GM20431 (cell line): Measurements from ENCODE around the gene OR13C4.
"Not testable (repeated sequence)": the region's sequence is repeated elsewhere in the genome, so short reads cannot be mapped to it uniquely, and the experiment has no call there.

ENCODE experiments used
- in situ Hi-C: fragments of 300-500 bp; cut with MseI, MboI; formaldehyde crosslinking; loops from one replicate; pipeline ENCODE4 v1.15.0; 2020; ENCODE audit warnings: low sequenced_read_pairs; ENCODE audit not compliant: unreplicated experiment

Gene OR13C4

DNA sequence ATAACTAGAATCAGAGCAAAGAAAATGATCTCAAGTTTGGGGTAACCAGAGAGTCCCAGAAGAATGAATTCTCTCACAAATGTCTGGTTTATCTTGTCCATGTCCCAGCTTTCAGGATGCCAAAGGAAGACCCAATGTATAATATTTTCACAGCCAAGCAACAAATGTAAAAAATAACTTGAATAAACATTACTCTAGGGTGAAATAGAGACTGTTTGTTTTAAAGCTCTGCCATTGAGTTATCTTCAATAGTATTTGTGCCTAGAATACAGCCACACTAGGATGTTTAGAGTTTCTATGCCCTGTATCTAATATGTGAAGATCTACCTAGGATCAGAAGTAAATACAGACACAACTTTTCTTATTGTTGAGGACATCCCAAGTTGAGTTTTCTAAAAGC is at the start of gene OR13C4:
OR13C4 (minus strand) TSS at position 101 of the 400 bp plus-strand sequence; CDS start at position 101, 0 bp downstream.
- in situ Hi-C loops, result no loop called here

DNA sequence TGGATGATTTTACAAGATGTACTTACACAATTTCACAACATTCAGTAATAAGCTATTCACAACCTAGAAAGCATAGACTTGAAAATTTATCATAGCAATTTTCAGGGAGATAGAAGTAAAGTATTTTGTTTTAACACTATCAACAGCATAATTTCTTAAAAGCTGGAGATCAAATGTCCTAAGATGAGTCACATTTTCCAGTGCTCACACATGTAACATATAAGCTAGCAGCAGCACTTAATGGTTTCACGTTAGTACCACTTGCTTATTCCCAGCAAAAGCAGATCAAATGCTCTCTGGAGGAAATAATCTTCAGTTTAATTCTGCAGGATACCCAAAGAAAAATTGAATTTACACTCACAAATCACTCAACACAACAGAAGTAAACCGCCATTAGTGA is 48.4 kb upstream of the OR13C4 start:
- in situ Hi-C loops, result no loop called here

DNA sequence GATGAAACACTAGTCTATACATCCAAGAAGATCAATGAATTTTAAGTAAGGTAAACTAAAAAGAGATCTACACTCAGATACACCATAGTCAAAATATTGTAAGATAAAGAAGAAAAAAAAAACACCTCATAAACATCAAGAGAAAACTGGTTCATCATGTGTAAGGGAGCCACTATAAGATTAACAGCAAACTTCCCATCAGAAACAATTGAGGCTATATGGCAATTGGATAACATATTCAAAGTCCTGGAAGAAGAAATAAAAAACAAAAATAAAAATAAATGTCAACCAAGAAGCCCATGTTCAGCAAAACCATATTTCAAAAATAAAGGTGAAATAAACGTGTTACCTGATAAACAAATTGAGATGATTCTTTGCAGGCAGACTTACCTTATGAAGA is 45.6 kb upstream of the OR13C4 start:
- in situ Hi-C loops, result no loop called here

DNA sequence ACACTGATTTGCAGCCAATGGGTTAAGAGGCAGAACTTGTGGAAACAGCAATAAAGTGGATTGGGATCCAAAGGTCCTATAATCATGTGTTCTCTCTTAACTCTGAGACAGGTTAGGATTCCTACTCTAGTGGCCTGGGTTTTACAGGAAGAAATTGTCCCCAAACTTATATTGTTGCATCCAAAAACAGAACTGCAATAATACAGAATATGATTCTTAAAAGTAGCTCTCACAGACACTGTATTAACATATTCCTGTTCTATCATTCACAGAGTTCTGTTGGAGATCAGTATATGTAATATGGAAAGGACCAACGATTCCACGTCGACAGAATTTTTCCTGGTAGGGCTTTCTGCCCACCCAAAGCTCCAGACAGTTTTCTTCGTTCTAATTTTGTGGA is 41.9 kb upstream of the OR13C4 start, which contains the start of gene OR13C8:
OR13C8 (plus strand) TSS at position 301 of the 400 bp plus-strand sequence; CDS start at position 301, 0 bp downstream.
- in situ Hi-C loops, result no loop called here

DNA sequence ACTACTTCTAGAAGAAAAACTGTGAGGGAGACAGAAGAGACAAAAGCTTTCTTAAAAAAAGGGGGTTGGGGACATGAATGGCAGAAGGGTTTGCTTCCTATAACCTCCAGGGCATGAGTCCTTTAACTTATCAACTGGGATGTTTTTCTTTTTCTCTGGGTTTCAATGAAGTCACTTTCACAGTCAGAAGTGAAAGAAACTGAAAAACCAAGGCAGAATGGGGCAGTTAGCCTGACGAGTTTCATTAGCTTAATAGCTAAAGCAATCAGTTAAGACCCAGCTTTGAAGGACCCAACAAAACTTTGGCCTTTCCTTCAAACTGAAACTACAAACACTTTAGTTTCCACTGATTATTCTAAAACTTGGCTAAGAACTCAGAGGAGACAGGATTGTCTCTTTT is 37.3 kb upstream of the OR13C4 start:
- in situ Hi-C loops, result no loop called here

DNA sequence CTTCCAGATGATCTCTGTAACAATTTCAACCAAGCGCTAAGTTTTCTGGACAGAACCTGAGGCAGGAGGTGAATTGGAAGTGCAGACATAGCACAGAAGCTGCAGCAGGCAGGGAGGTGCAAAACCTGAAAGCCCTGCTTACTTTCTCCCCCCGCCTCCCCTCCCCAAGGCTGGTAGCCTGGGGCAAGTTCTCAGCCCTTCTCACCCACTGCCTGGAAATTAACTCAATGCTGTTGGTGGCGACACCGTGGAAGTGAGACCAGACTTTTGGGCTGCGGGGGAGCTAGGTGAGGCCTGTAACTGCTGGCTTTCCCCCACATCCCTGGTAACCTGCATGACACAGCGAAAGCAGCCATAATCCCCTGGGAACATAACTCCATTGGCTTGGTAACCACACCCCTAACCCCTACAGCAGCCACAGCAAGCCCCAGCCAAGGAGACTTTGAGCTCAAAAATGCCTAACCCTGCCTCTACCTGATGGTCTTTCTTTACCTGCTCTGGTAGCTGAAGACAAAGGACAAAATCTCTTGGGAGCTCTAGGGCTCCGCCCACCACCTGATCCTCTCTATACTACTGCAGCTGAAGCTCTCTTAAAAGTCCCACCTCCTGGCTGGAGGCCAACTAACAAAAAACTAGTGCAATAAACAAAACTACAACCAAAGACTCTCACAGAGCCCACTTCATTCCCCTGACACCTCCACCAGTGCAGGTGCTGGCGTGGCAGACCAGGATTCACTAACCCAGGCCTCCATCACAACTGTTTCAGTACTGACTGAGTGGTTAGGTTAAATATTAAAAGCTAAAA is 30.0 kb upstream of the OR13C4 start:
- in situ Hi-C loops, result no loop called here

DNA sequence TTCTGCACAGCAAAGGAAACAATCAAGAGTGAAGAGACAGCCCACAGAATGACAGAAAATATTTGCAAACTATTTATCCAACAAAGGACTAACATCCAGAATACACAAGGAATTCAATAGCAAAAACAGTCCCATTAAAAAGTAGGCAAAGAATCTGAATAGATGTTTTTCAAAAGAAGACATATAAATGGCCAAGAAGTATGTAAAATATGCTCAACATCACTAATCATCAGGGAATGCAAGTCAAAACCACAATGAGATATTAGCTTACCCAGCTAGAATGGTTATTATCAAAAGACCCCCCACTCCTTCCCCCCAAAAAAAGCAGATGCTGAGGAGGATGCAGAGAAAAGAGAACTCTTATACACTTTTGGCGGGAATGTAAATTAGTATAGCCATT is 28.5 kb upstream of the OR13C4 start:
- in situ Hi-C loops, result no loop called here

DNA sequence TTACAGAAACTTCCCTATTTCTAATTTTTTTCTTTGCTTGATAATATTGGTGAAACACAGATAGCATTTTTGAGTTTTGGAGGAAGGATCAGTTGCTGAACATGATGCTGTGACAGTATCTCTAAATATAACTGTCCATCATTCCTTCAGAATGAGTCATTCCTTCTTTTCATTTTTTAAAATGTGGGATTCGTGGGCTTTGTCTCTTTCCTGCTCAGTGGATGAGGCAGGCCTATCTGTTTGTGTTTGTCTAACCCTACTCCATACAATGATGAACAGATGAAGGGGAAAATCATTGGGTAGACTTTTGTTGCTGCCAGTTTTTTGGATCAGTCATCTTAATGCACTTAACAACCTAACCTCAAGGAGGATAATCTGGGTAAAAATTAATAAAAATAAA is 26.3 kb upstream of the OR13C4 start:
- in situ Hi-C loops, result no loop called here

DNA sequence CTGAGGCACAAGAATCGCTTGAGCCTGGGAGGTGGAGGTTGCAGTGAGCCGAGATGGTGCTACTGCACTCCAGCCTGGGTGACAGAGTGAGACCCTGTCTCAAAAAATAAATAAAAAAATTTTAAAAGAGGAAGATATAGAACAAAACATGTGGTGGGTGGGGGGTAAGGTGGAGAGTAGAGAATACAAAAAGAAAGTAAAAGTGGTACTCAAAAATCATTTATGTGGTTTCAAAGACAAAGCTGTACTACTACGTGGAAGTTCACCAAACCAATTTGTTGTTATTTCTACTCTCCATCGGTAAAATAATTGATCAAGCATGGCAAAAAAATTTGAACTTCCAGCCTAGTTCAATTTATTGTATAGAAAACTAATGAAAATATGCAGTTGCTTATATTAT is 17.6 kb upstream of the OR13C4 start:
- in situ Hi-C loops, result no loop called here

DNA sequence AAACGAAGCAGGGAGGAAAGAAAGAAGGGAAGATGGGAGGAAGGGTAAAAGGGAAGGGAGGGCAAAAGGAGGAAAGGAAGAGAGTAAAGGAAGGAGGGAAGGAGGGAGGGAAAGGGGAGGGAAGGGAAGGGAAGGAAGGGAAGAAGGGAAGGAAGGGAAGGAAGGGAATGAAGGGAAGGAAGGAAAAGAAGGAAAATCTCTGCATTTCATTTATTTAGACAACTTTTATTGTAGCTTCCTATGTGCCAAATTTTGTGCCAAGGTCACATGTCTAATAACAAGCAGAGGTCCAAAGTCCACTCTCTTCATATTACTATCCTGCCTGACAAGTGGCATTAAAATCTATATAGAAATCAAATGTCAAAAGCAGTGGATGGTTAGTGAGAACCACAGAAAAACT is 12.3 kb upstream of the OR13C4 start:
- in situ Hi-C loops, result no loop called here

DNA sequence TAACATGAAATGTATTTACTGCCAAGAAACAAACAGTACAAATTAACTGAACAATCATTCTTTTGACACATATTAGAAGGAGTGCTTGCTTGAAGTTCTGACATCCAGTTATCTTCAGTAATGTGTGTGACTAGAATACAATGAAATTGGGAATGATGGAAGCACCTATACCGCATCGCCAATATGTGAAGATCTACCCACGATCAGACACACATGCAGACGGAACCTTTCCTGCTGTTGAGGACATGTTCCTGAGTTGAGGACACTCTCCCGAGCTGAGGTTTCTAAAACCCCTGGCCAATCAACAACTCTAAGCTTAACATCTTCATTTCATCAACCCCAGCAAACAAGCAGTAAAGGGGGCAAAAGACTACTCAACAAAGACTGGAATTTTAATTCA is 9.7 kb upstream of the OR13C4 start, which contains the start of gene OR13C3:
OR13C3 (minus strand) TSS at position 101 of the 400 bp plus-strand sequence. CDS start 133 bp downstream, outside the sequence.
- in situ Hi-C loops, result no loop called here

DNA sequence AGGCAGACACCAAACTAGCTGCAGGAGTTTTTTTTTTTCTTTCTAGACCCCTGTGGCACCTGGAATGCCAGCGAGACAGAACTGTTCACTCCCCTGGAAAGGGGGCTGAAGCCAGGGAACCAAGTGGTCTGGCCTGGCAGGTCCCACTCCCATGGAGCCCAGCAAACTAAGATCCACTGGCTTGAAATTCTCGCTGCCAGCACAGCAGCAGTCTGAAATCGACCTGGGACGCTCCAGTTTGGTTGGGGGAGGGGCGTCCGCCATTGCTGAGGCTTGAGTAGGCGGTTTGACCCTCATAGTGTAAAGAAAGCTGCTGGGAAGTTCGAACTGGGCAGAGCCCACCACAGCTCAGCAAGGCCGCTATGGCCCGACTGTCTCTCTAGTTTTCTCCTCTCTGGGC is 6.8 kb downstream of the OR13C4 start:
- in situ Hi-C loops, result not testable (repeated sequence)

DNA sequence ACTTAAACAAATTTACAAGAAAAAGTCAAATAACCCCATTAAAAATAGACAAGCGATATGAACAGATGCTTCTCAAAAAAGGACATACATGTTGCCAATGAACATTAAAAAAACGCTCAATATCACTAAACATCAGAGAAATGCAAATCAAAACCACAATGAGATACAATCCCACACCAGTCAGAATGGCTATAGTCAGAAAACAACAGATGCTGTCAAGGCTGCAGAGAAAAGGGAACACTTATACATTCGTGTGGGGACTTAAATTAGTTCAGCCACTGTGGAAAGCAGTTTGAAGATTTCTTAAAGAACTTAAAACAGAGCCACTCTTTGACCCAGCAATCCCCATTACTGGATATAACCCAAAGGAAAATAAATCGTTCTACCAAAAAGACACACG is 12.1 kb downstream of the OR13C4 start:
- in situ Hi-C loops, result no loop called here

DNA sequence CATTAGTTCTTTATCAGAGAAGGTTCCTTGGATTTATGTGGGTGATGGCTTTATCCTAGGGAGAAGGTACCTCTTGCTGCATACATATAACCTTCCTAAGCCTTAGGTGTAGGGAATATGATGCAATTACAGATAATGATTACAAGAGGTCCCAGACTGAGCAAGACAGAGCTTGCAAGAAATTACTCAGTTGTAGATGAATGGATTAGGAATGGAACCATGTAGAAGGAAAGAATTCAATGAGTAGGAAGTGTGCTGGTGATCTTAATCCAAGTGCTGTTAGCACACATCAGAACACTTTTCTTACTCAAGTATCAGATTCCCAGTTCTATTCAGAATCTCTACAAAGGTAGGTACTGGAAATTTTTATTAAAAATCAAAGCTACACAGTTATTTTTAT is 20.4 kb downstream of the OR13C4 start:
- in situ Hi-C loops, result no loop called here

DNA sequence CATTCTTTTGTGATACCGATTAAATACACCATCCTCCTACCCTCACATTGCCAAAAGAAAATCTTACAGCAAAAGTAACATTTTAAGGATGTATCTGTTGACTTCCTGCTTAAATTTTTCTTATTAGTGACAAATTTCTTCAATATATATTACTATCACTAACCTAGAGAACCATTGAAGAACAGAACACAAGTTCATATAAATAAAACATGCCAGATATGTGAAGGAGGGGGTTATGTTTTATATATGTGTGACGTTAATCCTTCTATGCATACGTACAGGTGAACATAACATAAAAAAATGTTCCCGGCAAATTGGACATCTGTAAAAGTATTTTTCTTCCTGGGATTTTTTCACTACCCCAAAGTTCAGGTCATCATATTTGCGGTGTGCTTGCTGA is 23.0 kb downstream of the OR13C4 start, which contains the start of gene OR13F1:
OR13F1 (plus strand) TSS at position 301 of the 400 bp plus-strand sequence; CDS start at position 301, 0 bp downstream.
- in situ Hi-C loops, result no loop called here

DNA sequence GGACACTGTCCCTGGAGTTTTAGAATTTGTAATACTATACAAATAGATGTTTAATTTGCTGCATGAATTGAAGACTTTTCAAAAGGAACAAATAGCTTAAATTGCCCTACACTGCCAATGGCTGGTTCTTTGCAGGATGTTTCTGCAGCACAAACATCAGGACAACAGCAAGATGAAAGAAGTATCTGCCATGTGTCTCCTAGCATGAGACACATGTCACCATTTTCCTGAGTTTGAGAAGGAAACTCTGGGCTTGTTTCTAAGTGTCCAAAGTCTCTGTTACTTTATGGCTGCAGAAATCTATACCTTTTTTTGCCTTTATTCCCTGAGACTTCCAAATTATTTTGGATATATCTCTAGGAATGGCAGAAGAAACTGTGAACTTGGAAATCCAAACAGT is 23.6 kb downstream of the OR13C4 start:
- in situ Hi-C loops, result no loop called here

DNA sequence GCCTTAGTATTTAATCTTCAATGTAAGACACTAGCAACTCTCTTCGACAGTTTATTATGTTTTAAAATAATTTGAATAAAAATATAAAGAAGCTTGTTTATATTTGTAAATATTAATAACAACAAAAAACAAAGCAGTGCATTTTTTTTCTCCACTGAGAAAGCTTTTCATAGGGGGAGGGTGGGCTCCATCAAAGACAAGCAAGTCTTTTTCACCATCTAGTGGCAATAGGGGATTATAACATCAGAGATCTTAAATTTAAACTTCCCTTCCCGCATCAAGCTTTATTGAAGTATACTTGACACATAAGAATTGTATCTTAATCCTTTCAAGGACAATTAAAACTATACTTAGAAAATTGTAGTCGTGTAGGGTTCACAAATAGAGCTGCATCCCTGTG is 32.2 kb downstream of the OR13C4 start:
- in situ Hi-C loops, result no loop called here

DNA sequence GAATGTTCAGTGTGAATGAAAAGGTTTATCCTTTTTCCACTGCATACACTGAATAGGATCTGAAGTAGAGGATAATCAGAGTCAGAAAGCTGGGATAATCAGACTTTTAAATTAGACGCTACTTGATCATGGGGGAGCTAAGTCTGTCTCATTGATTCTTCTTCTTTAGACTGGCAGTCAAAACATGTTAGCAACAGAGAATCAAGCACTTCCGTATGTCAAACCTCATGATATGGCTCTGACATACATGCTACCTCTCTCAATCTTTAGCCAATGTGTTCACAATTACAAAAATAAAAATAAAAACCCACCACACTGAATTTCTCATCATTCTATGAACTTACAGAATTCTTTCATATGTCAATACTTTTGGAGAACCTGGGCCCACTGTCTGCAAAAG is 42.0 kb downstream of the OR13C4 start:
- in situ Hi-C loops, result no loop called here

DNA sequence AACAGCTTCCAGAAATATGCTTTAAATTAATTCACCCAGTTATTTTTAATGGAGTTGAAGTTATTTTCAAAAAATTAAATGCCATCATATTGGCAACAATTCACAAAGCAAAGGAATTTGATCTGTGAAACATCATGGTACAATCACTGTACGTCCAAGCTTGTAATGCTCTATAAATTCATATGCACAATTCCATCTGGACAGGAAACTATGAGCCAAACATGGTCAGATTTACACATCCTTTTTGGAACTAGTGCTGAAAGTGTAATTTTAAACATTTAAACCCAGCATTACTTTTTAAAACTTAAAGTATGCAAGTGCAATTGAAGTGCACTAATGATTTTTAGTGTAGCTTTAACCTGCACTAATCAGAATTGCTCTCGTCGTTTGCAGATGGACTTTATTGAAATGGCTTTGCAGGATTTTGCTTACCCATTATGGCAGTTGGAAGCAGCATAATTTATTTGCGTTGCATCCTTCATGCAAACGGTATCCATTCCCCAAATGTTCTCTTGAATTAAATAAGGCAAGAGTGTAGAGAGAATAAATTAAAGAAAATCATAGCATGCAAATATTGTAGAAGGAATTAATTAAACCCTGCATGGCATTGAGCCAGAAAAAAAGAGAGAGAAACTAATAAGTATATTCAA is 44.0 kb downstream of the OR13C4 start:
- in situ Hi-C loops, result no loop called here
